Measurements from ENCODE around the gene SKIC2.

The SKIC2 gene

GRCh38 chr6:31945507-31946369 lies 13.2 kb upstream of the SKIC2 start, which contains the start of gene CFB:
TSS of gene CFB (plus strand) at chr6:31946095. CDS start at chr6:31946222, 127 bp downstream.
- DNase-seq, result no peak

GRCh38 chr6:31946370-31946885 lies 12.5 kb upstream of the SKIC2 start:
- DNase-seq, result no peak

GRCh38 chr6:31947070-31947675 lies 11.8 kb upstream of the SKIC2 start:
- no peak for DNase-seq

GRCh38 chr6:31947864-31948263 lies 11.1 kb upstream of the SKIC2 start:
- DNase-seq, result no peak

GRCh38 chr6:31948306-31948705 lies 10.7 kb upstream of the SKIC2 start:
- DNase-seq, result no peak

- no peak for DNase-seq
These were observed 10.1 kb upstream of the SKIC2 start for GRCh38 chr6:31948753-31949413.

GRCh38 chr6:31949926-31950548 lies 8.9 kb upstream of the SKIC2 start:
- no peak for DNase-seq

GRCh38 chr6:31952140-31952805 lies 6.7 kb upstream of the SKIC2 start:
- no peak for DNase-seq

- no peak for DNase-seq
These were observed 6.1 kb upstream of the SKIC2 start for GRCh38 chr6:31952890-31953289.

- no peak for DNase-seq
These were observed 4.5 kb upstream of the SKIC2 start for GRCh38 chr6:31954511-31954910.

GRCh38 chr6:31956796-31957195 lies 2.2 kb upstream of the SKIC2 start:
- DNase-seq, result no peak

GRCh38 chr6:31958412-31958740 lies 599 bp upstream of the SKIC2 start:
- no peak for DNase-seq

GRCh38 chr6:31961616-31962015 lies 2.6 kb downstream of the SKIC2 start:
- no peak for DNase-seq

- DNase-seq, result no peak
These were observed 4.9 kb downstream of the SKIC2 start for GRCh38 chr6:31963921-31964320.

- DNase-seq, result no peak
These were observed 6.7 kb downstream of the SKIC2 start for GRCh38 chr6:31965700-31966099.

GRCh38 chr6:31966506-31966905 lies 7.5 kb downstream of the SKIC2 start:
- no peak for DNase-seq

GRCh38 chr6:31966997-31967925 lies 8.3 kb downstream of the SKIC2 start:
- no peak for DNase-seq

- no peak for DNase-seq
These were observed 8.9 kb downstream of the SKIC2 start for GRCh38 chr6:31967926-31968320.

- DNase-seq, result no peak
These were observed 9.4 kb downstream of the SKIC2 start for GRCh38 chr6:31968326-31968725.

GRCh38 chr6:31968791-31969711 lies 10.1 kb downstream of the SKIC2 start:
- no peak for DNase-seq
